GM19099 (cell line): Measurements from ENCODE around the gene TMEM181.

ENCODE experiments used
- POLR2A ChIP-seq: IDR thresholded peaks from 3 replicates; pipeline ENCODE4 v1.6.1; 2011; ENCODE audit warnings: low read depth; ENCODE audit not compliant: insufficient read length; ENCODE audit errors: extremely low read depth

Gene TMEM181

GRCh38 chr6:158604048-158604406 lies 44.1 kb downstream of the TMEM181 start:
- no peak for TF ChIP-seq POLR2A

GRCh38 chr6:158605266-158605878 lies 45.5 kb downstream of the TMEM181 start:
- no peak for TF ChIP-seq POLR2A

DNA sequence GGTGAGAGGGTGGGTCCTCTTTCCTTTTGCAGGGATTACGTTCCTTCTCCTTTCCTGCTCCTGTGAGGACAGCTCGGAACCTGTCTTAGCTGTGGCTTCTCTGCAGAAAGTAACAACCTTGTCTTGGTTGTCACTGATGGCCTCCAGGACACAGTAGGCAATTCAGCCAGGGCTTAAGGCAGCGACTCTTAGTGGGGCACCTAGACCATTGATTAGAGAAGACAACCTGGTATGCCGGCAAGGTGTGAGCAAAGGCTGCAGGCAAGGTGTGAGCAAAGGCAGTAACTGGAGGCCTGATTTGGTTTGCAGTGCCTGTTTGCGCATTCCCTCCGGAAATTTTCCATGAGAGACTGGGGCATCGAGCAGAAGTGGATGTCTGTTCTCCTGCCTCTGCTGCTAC lies 47.0 kb downstream of the TMEM181 start:
- no peak for TF ChIP-seq POLR2A

DNA sequence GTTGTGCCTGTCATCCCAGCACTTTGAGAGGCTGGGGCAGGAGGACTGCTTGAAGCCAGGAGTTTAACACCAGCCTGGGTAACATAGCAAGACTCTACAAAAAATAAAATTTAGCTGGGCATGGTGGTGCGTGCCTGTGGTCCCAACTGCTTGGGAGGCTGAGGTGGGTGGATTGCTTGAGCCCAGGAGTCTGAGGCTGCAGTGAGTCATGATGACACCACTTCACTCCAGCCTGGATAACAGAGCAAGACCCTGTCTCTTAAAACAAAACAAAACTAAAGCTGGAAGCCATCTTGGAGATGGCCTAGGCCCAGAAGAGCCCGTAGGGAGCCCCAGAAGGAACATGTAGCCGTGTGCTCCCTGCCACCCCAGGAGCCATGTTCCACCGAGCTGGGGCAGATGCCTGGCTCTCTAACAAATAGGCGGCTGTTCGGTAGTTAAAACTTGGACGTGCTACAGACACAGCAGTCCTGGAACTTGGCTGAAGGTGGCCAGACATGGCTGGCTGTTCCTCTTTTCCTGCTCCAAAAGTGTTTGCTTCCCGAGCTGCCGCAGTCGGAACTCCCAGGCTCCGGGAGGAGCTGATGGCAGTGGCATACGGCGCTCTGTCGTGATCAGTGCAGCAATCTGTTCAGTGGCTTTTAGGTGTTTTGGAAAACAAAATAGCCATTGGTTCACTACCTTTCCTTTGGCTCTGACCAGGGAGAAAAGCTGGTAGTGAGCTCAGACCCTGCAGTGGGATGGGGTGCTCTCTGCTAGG lies 47.7 kb downstream of the TMEM181 start:
- no peak for TF ChIP-seq POLR2A

- TF ChIP-seq POLR2A: no peak
Measured at GRCh38 chr6:158608221-158608620, 48.3 kb downstream of the TMEM181 start.

DNA sequence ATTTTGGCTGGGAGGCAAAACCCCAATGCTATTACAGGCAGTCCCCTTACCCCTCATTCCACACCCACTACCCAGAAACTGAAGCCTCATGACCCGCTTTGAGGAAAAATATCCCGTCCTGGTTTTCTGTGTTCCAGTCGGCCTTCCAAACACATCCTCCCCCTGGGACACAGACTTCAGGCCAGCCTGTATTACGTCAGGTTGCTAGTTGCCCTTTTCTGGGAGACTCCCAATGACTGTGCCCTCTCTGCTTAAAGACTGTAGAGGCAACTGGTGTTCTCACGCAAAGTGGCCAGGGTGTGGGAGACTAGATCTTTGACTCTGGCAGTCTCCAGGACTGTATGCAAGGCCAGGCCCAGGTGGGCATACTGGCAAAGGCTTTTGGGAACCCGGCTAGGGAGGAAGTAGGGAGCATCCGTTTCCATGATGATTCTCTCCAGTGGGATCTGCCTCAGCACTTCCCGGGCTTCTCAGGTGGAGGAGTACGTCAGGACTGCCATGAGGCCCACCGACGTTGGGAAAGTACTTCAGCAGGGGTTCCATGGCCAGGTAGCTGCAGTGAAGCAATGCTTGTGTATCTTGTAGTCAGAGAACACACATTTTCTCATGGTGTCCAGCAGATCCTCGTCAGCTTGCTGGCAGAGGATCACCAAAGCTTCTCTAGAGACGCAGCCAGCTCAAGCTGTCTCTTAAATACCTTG lies 49.7 kb downstream of the TMEM181 start:
- no peak for TF ChIP-seq POLR2A

DNA sequence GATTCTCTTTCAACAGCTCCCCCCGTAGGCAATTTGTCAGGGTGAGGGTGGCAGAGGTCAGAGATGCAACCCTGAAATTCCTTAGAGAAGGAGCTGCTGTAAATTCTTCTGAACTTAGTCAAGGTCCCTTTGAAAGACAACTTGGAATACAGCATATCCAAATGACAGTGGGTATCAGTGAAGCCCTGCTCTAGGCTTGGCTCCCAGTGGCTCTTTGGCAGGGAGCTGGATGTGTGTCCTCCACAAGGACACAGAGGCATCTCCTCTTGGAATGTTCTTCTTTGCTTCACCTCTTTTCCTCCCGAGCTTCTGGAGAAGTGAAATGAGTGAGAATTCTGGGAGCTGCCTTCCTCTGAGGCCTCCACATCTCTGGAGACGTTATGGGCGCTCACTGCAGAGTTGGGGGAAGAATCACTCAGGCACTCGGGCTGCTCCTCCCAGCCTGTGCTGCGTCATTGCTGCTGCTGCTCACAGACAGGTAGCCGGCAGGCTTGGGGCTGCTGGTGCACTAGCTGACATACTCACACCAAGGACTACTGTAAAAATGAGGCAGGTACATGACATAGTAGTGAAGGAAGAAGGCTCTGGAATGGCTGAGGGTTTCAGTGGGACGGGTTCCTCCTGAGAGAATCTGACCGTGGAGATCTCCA lies 50.6 kb downstream of the TMEM181 start:
- TF ChIP-seq POLR2A: no peak

DNA sequence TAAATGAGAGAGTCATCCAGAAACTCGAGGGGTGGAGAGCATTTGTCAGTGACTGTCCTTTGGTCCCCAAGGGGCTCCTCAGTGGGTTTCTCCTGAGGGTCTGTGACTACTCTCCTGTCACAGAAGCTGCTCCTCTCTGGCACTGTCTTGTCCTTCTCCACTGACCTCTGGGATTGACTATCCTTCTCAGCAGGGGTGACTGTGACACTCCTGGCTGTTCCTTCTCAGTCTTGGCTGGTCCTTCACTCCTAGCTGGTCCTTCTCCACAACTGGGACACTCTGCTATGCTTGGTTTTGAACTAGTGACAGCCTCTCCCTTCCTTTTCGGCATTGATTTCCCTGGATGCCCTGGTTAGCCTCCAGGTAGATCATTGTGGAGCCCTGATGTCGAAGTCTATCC lies 51.1 kb downstream of the TMEM181 start:
- TF ChIP-seq POLR2A: no peak

- no peak for TF ChIP-seq POLR2A
Measured at GRCh38 chr6:158611541-158612370, 51.9 kb downstream of the TMEM181 start.

- TF ChIP-seq POLR2A: no peak
Measured at GRCh38 chr6:158619922-158620801, 60.3 kb downstream of the TMEM181 start.

- TF ChIP-seq POLR2A: no peak
Measured at GRCh38 chr6:158620963-158621693, 61.2 kb downstream of the TMEM181 start.

DNA sequence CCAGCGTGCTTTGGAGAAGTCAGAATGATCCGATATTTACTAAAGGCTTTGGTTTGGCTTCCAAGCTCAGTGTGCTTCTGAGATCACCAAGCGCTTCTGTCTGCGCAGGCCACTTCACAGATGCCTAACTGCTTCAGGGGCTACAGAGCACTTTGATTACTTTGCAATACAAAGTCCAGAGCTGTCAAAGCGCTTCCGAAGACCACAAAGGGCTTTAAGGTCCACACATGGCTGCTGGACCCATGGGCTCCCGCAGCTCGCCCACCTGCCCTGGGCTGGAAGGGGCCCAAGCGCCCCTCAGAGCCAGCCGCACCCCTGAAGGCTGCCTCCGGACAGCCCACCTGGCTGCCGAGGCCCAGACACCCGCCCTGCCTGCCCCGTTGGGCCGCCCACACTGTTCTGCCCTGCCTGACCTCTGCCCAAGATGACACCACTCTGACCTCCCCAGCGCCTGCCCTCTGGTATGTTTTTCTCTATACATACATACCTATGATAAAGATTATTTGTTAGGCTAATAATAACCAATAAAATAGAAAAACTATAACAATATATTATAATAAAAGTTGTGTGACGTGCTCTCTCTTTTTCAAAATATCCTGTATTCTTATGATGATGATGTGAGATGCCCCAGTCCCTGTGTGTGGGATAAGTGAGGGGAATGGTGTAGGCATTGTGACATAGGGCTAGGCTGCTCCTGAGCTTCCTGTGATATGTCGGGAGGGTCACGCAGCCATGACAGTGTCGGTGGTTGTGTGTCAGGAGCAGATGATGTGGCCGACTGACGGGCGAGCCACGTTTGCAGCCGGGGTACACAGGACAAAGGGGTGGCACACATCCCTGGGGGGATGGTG lies 62.0 kb downstream of the TMEM181 start:
- TF ChIP-seq POLR2A: no peak
